ENCODE measurements around the gene CCL27. TPM values are rescaled to one million over a fixed set of nuclear protein-coding genes. Genes with fewer than 3 reads are reported as not detected.

The CCL27 gene
- total and polyA plus RNA-seq, 10 of the 15 experiments (the other 5 are each of a cell fraction or from before 2014, with no cell fraction given), result 0.45 TPM; not detected in 9

- TF ChIP-seq ZBED1 (IDR thresholded peaks at IDR 0.05; ENCODE audit: borderline replicate concordance) (no peak), POLR2AphosphoS5 (IDR thresholded peaks at IDR 0.05; ENCODE audit: low read length) (no peak), NR2C1 (IDR thresholded peaks at IDR 0.05) (no peak), POU2F2 (IDR thresholded peaks at IDR 0.05; ENCODE audit: borderline replicate concordance, low read depth, low read length) (no peak), FOS (IDR thresholded peaks at IDR 0.05; ENCODE audit: borderline replicate concordance, extremely low read depth, insufficient read length) (no peak), SRF (IDR thresholded peaks at IDR 0.05; ENCODE audit: low read depth in 2 of 2, low read length in 2 of 2) (no peak), LARP7 (IDR thresholded peaks at IDR 0.05) (no peak), BCLAF1 (IDR thresholded peaks at IDR 0.05) (no peak), PAX8 (IDR thresholded peaks at IDR 0.05) (no peak), NR2F1 (conservative IDR thresholded peaks at IDR 0.05) (no peak), CREB1 (IDR thresholded peaks at IDR 0.05; ENCODE audit: low read depth) (no peak), FOXK2 (IDR thresholded peaks at IDR 0.05) (no peak)
These were observed 44.7 kb upstream of the CCL27 start (continued) for GRCh38 chr9:34707130-34707529.
